Nephron progenitor cell (in vitro differentiated cells): ENCODE results near the gene MSANTD2.

Experiments used
- DNase-seq: peaks from one replicate; pipeline ENCODE4 v3.0.0; 2021
- H3K27ac Mint-ChIP-seq: 2 replicates; pipeline ENCODE4 v1.8.0; 2021; ENCODE audit warnings: mild to moderate bottlenecking, moderate library complexity, mixed read lengths
- H3K27me3 Mint-ChIP-seq: 2 replicates; pipeline ENCODE4 v1.8.0; 2021; ENCODE audit warnings: mild to moderate bottlenecking, low read depth, mixed read lengths; ENCODE audit not compliant: poor library complexity
- H3K36me3 Mint-ChIP-seq: 2 replicates; pipeline ENCODE4 v1.8.0; 2021; ENCODE audit warnings: low read depth, mixed read lengths
- H3K4me1 Mint-ChIP-seq: 2 replicates; pipeline ENCODE4 v1.8.0; 2021; ENCODE audit warnings: mixed read lengths
- H3K4me3 Mint-ChIP-seq: 2 replicates; pipeline ENCODE4 v1.8.0; 2021; ENCODE audit warnings: mild to moderate bottlenecking, moderate library complexity, mixed read lengths
- H3K9me3 Mint-ChIP-seq: 2 replicates; pipeline ENCODE4 v1.8.0; 2021; ENCODE audit warnings: mild to moderate bottlenecking, moderate library complexity, mixed read lengths
- CTCF ChIP-seq: fragments of 200-600 bp; sonication (generic); IDR thresholded peaks from 2 replicates; pipeline ENCODE4 v1.5.0; 2021; ENCODE audit warnings: antibody characterized with exemption

MSANTD2 gene

GRCh38 chr11:124737638-124738305 is 62.4 kb downstream of the MSANTD2 start:
- Mint-ChIP-seq H3K27me3 (peaks cover 96% of the 10 kb centered on the region), H3K9me3 (no peaks in the 10 kb centered on the region), H3K4me1 (peaks cover 34% of the 10 kb centered on the region), H3K36me3 (no peaks in the 10 kb centered on the region), H3K27ac (no peak overlapping the region), H3K4me3 (no peak overlapping the region)
- no peak for TF ChIP-seq CTCF
- DNase-seq = no peak

GRCh38 chr11:124736736-124737135 is 63.5 kb downstream of the MSANTD2 start:
- Mint-ChIP-seq H3K36me3 (no peaks in the 10 kb centered on the region), H3K4me1 (peaks cover 32% of the 10 kb centered on the region), H3K27ac (no peak overlapping the region), H3K27me3 (peaks cover 94% of the 10 kb centered on the region), H3K4me3 (no peak overlapping the region), H3K9me3 (no peaks in the 10 kb centered on the region)
- no peak for DNase-seq
- TF ChIP-seq CTCF = no peak

GRCh38 chr11:124732230-124732629 is 68.0 kb downstream of the MSANTD2 start:
- Mint-ChIP-seq H3K4me3 (no peak overlapping the region), H3K4me1 (no peaks in the 10 kb centered on the region), H3K36me3 (no peaks in the 10 kb centered on the region), H3K27me3 (peaks cover 79% of the 10 kb centered on the region), H3K9me3 (no peaks in the 10 kb centered on the region), H3K27ac (no peak overlapping the region)
- DNase-seq = no peak
- TF ChIP-seq CTCF = no peak

GRCh38 chr11:124729571-124729970 is 70.6 kb downstream of the MSANTD2 start:
- Mint-ChIP-seq H3K4me1 (peaks cover 17% of the 10 kb centered on the region), H3K36me3 (no peaks in the 10 kb centered on the region), H3K4me3 (no peak overlapping the region), H3K27ac (no peak overlapping the region), H3K9me3 (no peaks in the 10 kb centered on the region), H3K27me3 (peaks cover 75% of the 10 kb centered on the region)
- TF ChIP-seq CTCF = no peak
- no peak for DNase-seq

- no peak for TF ChIP-seq CTCF
- Mint-ChIP-seq H3K9me3 (no peaks in the 10 kb centered on the region), H3K27ac (no peak overlapping the region), H3K27me3 (peaks cover 78% of the 10 kb centered on the region), H3K4me1 (peaks cover 21% of the 10 kb centered on the region), H3K36me3 (no peaks in the 10 kb centered on the region), H3K4me3 (no peak overlapping the region)
- DNase-seq = no peak
Observed at GRCh38 chr11:124728134-124728533, 72.1 kb downstream of the MSANTD2 start.

- no peaks in the 10 kb centered on the region for H3K36me3 Mint-ChIP-seq
- no peak overlapping the region for H3K27ac Mint-ChIP-seq
- H3K9me3 Mint-ChIP-seq = no peaks in the 10 kb centered on the region
- peaks cover 79% of the 10 kb centered on the region for H3K27me3 Mint-ChIP-seq
- DNase-seq = no peak
- peaks cover 26% of the 10 kb centered on the region for H3K4me1 Mint-ChIP-seq
- no peak for TF ChIP-seq CTCF
- no peak overlapping the region for H3K4me3 Mint-ChIP-seq
Observed at GRCh38 chr11:124727474-124727873, 72.7 kb downstream of the MSANTD2 start.
